GM12865 (cell line): Measurements from ENCODE around the gene MCF2L2.

Source experiments
- DNase-seq: peaks from one replicate; pipeline ENCODE4 v3.0.0; 2010; ENCODE audit warnings: low read depth
- H3K4me3 ChIP-seq: 2 replicates; pipeline ENCODE4 v1.5.1; 2011; ENCODE audit warnings: mild to moderate bottlenecking, low read depth, low read length, control low read depth
- TF ChIP-seq, protein P1 (sequence below): IDR thresholded peaks from 2 replicates; pipeline ENCODE4 v1.5.1; 2011; ENCODE audit warnings: low read length, control low read depth, low read depth, inconsistent platforms; ENCODE audit not compliant: insufficient read depth; ENCODE audit errors: missing control alignments

MCF2L2 gene

DNA sequence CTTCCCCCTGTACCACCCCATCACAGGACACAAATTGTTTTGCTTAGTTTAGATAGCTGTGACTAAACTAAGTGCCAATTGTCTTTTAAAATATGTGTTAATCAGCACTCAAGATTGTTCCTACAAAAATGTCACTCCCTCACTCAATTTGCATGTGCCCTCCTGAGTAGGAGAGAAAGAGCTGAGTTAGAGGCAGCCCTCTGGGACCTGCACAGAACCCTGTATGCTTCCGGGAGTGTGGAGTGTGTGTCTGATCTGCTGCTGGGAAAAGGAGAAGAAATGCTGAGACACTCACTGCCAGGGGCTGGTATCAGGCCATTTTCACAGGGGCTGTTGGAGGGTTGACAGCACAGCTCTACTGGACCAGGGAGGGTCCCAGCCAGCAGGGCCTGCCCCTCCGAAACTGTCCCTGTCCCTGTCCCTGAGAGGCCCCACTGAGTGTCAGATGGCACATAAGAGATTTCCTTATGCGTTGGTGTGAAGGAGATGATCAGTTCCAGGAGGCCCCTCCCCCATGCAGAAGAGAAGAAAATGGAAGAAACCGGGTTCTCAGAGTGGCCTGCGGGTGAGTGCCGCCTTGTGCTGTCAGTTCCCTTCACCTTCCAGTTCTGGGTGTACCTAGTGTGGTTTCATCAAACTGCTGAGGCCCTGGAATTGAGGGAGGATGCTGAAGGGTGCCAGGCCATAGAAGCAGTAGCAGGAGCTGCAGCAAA, 179.3 kb downstream of the MCF2L2 start:
- DNase-seq, result no peak
- TF ChIP-seq, protein P1, sequence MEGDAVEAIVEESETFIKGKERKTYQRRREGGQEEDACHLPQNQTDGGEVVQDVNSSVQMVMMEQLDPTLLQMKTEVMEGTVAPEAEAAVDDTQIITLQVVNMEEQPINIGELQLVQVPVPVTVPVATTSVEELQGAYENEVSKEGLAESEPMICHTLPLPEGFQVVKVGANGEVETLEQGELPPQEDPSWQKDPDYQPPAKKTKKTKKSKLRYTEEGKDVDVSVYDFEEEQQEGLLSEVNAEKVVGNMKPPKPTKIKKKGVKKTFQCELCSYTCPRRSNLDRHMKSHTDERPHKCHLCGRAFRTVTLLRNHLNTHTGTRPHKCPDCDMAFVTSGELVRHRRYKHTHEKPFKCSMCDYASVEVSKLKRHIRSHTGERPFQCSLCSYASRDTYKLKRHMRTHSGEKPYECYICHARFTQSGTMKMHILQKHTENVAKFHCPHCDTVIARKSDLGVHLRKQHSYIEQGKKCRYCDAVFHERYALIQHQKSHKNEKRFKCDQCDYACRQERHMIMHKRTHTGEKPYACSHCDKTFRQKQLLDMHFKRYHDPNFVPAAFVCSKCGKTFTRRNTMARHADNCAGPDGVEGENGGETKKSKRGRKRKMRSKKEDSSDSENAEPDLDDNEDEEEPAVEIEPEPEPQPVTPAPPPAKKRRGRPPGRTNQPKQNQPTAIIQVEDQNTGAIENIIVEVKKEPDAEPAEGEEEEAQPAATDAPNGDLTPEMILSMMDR, result no peak
- H3K4me3 ChIP-seq, result no peak overlapping the region

GRCh38 chr3:183247011-183247589, 181.3 kb downstream of the MCF2L2 start:
- no peak overlapping the region for H3K4me3 ChIP-seq
- TF ChIP-seq, protein P1, result no peak
- DNase-seq, result no peak

DNA sequence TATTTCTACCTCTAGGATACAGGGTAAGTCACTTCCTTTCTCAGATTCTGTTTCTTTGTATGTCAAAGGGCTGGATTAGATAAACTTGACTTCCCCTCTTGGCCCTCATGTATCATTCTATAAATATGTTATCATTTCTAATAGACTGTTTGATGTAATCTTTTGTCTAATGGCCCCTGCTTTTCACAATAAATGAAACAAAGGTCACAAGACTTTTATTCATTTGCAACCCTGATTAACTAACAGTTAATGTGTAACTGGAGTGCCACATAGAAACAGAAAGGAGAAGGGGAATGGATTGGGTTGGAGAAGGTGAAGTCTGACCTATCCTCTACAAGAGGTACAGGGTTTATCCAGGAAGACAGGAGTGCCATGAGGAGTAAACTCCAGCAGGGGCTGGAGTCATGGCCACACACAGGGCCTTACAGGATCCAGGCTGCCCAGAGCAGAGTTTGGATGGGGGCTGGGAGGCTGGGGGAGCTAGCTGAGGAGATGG, 183.4 kb downstream of the MCF2L2 start:
- DNase-seq, result no peak
- no peak overlapping the region for H3K4me3 ChIP-seq
- TF ChIP-seq, protein P1, result no peak

- DNase-seq, result no peak
- TF ChIP-seq, protein P1, result no peak
- H3K4me3 ChIP-seq, result no peak overlapping the region
Measured at GRCh38 chr3:183244219-183244618, 184.2 kb downstream of the MCF2L2 start.

DNA sequence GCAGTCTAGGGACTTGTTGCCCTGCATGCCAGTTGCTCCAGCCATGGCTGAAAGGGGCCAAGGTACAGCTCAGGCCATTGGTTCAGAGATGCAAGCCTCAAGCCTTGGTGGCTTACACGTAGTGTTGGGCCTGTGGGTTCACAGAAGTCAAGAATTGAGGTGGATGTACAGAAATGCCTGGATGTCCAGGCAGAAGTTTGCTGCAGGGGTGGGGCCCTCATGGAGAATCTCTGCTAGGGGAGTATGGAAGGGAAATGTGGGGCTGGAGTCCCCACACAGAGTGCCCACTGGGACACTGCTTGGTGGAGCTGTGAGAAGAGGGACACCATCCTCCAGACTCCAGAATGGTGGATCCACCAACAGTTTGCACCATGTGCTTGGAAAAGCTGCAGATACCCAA, 186.0 kb downstream of the MCF2L2 start:
- no peak overlapping the region for H3K4me3 ChIP-seq
- DNase-seq, result no peak
- TF ChIP-seq, protein P1, result no peak

GRCh38 chr3:183239046-183239445, 189.4 kb downstream of the MCF2L2 start:
- DNase-seq, result no peak
- no peak overlapping the region for H3K4me3 ChIP-seq
- TF ChIP-seq, protein P1, result no peak
